ENCODE data around the gene PAK4.

DNA sequence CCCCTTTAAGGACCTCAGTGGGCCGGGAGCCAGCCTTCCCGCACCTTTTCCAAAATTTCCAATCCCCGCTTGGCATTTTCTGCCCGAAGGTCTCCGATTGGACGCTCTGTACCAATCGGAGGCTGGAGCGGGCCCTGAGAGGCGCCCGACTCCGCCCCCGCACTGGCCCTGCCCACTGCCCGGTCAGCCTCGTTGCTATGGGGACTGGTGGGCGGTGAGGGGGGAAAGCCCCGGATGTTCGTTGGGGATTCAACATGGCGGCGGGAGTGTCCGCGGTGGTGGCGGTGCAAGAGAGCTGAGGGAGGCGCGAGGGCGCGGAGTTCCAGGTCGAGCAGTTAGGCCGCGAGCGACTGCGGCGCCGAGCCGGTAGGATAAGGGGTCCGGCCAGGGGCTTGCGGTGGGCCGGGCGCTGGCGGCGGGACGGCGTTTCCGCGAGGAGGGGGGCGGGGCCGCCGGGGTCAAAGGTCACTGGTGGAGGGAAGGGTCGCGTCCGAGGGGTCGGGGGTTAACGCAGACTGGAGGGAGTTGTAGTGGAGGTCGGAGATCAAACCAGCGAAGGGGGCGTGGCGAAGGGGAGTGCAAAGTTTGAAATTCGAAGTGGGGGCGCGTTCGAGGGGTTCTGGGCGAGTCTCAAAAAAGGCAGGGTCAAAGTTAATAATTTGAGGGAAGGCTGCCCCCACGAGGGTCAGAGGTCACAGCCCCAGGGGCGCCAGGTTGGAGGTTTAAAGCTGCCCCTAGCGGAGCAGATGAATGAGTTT is at the start of gene PAK4:
- TF ChIP-seq, protein P1, sequence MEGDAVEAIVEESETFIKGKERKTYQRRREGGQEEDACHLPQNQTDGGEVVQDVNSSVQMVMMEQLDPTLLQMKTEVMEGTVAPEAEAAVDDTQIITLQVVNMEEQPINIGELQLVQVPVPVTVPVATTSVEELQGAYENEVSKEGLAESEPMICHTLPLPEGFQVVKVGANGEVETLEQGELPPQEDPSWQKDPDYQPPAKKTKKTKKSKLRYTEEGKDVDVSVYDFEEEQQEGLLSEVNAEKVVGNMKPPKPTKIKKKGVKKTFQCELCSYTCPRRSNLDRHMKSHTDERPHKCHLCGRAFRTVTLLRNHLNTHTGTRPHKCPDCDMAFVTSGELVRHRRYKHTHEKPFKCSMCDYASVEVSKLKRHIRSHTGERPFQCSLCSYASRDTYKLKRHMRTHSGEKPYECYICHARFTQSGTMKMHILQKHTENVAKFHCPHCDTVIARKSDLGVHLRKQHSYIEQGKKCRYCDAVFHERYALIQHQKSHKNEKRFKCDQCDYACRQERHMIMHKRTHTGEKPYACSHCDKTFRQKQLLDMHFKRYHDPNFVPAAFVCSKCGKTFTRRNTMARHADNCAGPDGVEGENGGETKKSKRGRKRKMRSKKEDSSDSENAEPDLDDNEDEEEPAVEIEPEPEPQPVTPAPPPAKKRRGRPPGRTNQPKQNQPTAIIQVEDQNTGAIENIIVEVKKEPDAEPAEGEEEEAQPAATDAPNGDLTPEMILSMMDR (IDR thresholded peaks at IDR 0.05), result no peak
- TF ChIP-seq POLR2A (IDR thresholded peaks at IDR 0.05), result peak; percentile 77
